Neural cell (in vitro differentiated cells): ENCODE measurements around the gene KIAA1549. TPM values are rescaled to one million over a fixed set of nuclear protein-coding genes. Genes with fewer than 3 reads are reported as not detected.

Source experiments
- H2AFZ ChIP-seq: fragments of 200-600, 300-800 bp; sonication (generic), shearing (Covaris generic); 2 replicates; pipeline ENCODE4 v1.6.0; 2014; ENCODE audit warnings: low read depth, mild to moderate bottlenecking, antibody characterized with exemption, low read length, moderate library complexity
- H3F3A ChIP-seq: fragments of 200-600 bp; shearing (Covaris generic); 2 replicates; pipeline ENCODE4 v1.6.1; 2016; ENCODE audit warnings: mild to moderate bottlenecking, moderate library complexity, mixed read lengths, antibody characterized with exemption, low read length; ENCODE audit not compliant: insufficient read depth, poor library complexity, severe bottlenecking
- H3K27ac ChIP-seq: fragments of 200-600, 300-800 bp; sonication (generic), shearing (Covaris generic); 2 replicates; pipeline ENCODE4 v1.5.1; 2014; ENCODE audit warnings: mild to moderate bottlenecking, low read length, moderate library complexity
- H3K27me3 ChIP-seq: fragments of 300-800, 200-600 bp; sonication (generic), shearing (Covaris generic); 2 replicates; pipeline ENCODE4 v1.6.0; 2014; ENCODE audit warnings: mild to moderate bottlenecking, low read depth, low read length, moderate library complexity; ENCODE audit not compliant: insufficient read depth
- H3K36me3 ChIP-seq: fragments of 300-800, 200-600 bp; sonication (generic), shearing (Covaris generic); 2 replicates; pipeline ENCODE4 v1.5.1; 2014; ENCODE audit warnings: mild to moderate bottlenecking, antibody characterized with exemption, low read length, moderate library complexity; ENCODE audit not compliant: insufficient read depth
- H3K4me2 ChIP-seq: fragments of 300-800, 200-600 bp; sonication (generic), shearing (Covaris generic); 2 replicates; pipeline ENCODE4 v1.6.0; 2014; ENCODE audit warnings: mild to moderate bottlenecking, low read length
- H3K4me3 ChIP-seq: fragments of 300-800, 200-600 bp; sonication (generic), shearing (Covaris generic); 2 replicates; pipeline ENCODE4 v1.5.1; 2014; ENCODE audit warnings: mild to moderate bottlenecking, low read length, moderate library complexity
- H3K79me2 ChIP-seq: fragments of 200-600 bp; shearing (Covaris generic); replicated peaks from 2 replicates; pipeline ENCODE4 v1.6.0; 2014; ENCODE audit warnings: mild to moderate bottlenecking, low read length, moderate library complexity; ENCODE audit not compliant: insufficient read depth
- H3K9ac ChIP-seq: fragments of 300-800, 200-600 bp; sonication (generic), shearing (Covaris generic); 2 replicates; pipeline ENCODE4 v1.6.1; 2016; ENCODE audit warnings: mild to moderate bottlenecking, low read length, mixed read lengths
- H3K9me2 ChIP-seq: fragments of 200-600 bp; shearing (Covaris generic); 2 replicates; pipeline ENCODE4 v1.6.1; 2016; ENCODE audit warnings: mild to moderate bottlenecking, low read length, mixed read lengths; ENCODE audit not compliant: insufficient read depth
- H3K9me3 ChIP-seq: fragments of 200-600, 300-800 bp; sonication (generic), shearing (Covaris generic); 2 replicates; pipeline ENCODE4 v1.6.1; 2016; ENCODE audit warnings: mild to moderate bottlenecking, mixed run types, low read length, moderate library complexity, mixed read lengths
- H4K20me1 ChIP-seq: fragments of 200-600 bp; shearing (Covaris generic); 2 replicates; pipeline ENCODE4 v1.6.1; 2016; ENCODE audit warnings: mild to moderate bottlenecking, mixed run types; ENCODE audit not compliant: insufficient read depth
- EP300 ChIP-seq: fragments of 450-650 bp; conservative IDR thresholded peaks from 2 replicates; pipeline ENCODE4 v1.6.1; 2014; ENCODE audit warnings: antibody characterized with exemption, mild to moderate bottlenecking, moderate library complexity; ENCODE audit not compliant: poor library complexity, severe bottlenecking
- EZH2 ChIP-seq: fragments of 200-600, 300-800 bp; shearing (Covaris generic), sonication (generic); IDR thresholded peaks from 2 replicates; pipeline ENCODE4 v1.6.1; 2014; ENCODE audit warnings: antibody characterized with exemption, low read length, borderline replicate concordance, mild to moderate bottlenecking; ENCODE audit not compliant: insufficient read depth, poor library complexity, severe bottlenecking
- MXI1 ChIP-seq: fragments of 450-650 bp; conservative IDR thresholded peaks from 2 replicates; pipeline ENCODE4 v1.6.1; 2014; ENCODE audit warnings: antibody characterized with exemption, mild to moderate bottlenecking; ENCODE audit not compliant: poor library complexity, severe bottlenecking
- POLR2AphosphoS5 ChIP-seq: IDR thresholded peaks from 2 replicates; pipeline ENCODE4 v1.6.1; 2012
- RAD21 ChIP-seq: fragments of 450-650 bp; conservative IDR thresholded peaks from 2 replicates; pipeline ENCODE4 v1.6.1; 2014; ENCODE audit warnings: antibody characterized with exemption, mild to moderate bottlenecking, moderate library complexity
- SMC3 ChIP-seq: fragments of 450-650 bp; conservative IDR thresholded peaks from 2 replicates; pipeline ENCODE4 v1.6.1; 2014; ENCODE audit warnings: antibody characterized with exemption, mild to moderate bottlenecking, moderate library complexity; ENCODE audit not compliant: poor library complexity
- TAF1 ChIP-seq: IDR thresholded peaks from 2 replicates; pipeline ENCODE4 v1.6.1; 2012; ENCODE audit warnings: low read depth
- polyA plus RNA-seq: library from polyadenylated mRNA; depleted of rRNA; stranded (reverse); fragments of >200 nt; gene quantifications from 2 replicates; pipeline ENCODE4 v1.2.3, GENCODE V29; 2014
- TF ChIP-seq, protein P1 (sequence below): IDR thresholded peaks from 2 replicates; pipeline ENCODE4 v1.6.1; 2012; ENCODE audit warnings: borderline replicate concordance
- TF ChIP-seq, protein P2 (sequence below): fragments of 450-650 bp; IDR thresholded peaks from 2 replicates; pipeline ENCODE4 v1.5.1; 2014; ENCODE audit warnings: antibody characterized with exemption, mild to moderate bottlenecking, moderate library complexity; ENCODE audit not compliant: poor library complexity, severe bottlenecking

KIAA1549 gene
- polyA plus RNA-seq, 1 donor from 2014 or later, result 14.1 TPM

DNA sequence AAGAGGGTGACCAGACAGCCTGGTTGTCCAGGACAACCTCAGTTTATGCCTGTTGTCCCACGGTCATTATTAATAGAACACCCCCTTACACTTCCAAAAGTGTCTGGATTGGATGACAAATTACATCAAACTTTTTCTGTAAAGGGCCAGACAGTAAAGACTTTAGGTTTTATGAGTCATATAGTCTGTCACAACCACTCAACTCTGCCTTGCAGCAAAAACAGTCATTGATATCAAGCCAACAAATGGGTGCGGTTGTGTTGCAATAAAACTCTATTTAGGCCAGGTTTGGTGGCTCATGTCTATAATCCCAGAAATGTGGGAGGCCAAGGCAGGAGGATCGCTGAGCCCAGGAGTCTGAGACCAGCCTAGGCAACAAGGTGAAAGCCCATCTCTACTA is 116.5 kb downstream of the KIAA1549 start:
- H3K27ac ChIP-seq, result no peak overlapping the region
- no peaks in the 10 kb centered on the region for H4K20me1 ChIP-seq
- H3K27me3 ChIP-seq, result no peaks in the 10 kb centered on the region
- no peaks in the 10 kb centered on the region for H3K9me2 ChIP-seq
- peaks cover 14% of the 10 kb centered on the region for H3K36me3 ChIP-seq
- no peak overlapping the region for H3K4me3 ChIP-seq
- no peak overlapping the region for H3K4me2 ChIP-seq
- no peaks in the 10 kb centered on the region for H3K9me3 ChIP-seq
- no peak for TF ChIP-seq POLR2AphosphoS5
- no peak for TF ChIP-seq MXI1
- TF ChIP-seq SMC3, result no peak
- no peak for TF ChIP-seq TAF1
- no peak for TF ChIP-seq RAD21
- TF ChIP-seq EZH2, result no peak
- no peak for TF ChIP-seq EP300
- TF ChIP-seq, protein P1, sequence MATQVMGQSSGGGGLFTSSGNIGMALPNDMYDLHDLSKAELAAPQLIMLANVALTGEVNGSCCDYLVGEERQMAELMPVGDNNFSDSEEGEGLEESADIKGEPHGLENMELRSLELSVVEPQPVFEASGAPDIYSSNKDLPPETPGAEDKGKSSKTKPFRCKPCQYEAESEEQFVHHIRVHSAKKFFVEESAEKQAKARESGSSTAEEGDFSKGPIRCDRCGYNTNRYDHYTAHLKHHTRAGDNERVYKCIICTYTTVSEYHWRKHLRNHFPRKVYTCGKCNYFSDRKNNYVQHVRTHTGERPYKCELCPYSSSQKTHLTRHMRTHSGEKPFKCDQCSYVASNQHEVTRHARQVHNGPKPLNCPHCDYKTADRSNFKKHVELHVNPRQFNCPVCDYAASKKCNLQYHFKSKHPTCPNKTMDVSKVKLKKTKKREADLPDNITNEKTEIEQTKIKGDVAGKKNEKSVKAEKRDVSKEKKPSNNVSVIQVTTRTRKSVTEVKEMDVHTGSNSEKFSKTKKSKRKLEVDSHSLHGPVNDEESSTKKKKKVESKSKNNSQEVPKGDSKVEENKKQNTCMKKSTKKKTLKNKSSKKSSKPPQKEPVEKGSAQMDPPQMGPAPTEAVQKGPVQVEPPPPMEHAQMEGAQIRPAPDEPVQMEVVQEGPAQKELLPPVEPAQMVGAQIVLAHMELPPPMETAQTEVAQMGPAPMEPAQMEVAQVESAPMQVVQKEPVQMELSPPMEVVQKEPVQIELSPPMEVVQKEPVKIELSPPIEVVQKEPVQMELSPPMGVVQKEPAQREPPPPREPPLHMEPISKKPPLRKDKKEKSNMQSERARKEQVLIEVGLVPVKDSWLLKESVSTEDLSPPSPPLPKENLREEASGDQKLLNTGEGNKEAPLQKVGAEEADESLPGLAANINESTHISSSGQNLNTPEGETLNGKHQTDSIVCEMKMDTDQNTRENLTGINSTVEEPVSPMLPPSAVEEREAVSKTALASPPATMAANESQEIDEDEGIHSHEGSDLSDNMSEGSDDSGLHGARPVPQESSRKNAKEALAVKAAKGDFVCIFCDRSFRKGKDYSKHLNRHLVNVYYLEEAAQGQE, result no peak
- TF ChIP-seq, protein P2, sequence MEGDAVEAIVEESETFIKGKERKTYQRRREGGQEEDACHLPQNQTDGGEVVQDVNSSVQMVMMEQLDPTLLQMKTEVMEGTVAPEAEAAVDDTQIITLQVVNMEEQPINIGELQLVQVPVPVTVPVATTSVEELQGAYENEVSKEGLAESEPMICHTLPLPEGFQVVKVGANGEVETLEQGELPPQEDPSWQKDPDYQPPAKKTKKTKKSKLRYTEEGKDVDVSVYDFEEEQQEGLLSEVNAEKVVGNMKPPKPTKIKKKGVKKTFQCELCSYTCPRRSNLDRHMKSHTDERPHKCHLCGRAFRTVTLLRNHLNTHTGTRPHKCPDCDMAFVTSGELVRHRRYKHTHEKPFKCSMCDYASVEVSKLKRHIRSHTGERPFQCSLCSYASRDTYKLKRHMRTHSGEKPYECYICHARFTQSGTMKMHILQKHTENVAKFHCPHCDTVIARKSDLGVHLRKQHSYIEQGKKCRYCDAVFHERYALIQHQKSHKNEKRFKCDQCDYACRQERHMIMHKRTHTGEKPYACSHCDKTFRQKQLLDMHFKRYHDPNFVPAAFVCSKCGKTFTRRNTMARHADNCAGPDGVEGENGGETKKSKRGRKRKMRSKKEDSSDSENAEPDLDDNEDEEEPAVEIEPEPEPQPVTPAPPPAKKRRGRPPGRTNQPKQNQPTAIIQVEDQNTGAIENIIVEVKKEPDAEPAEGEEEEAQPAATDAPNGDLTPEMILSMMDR, result no peak
- H3K79me2 ChIP-seq, result no peaks in the 10 kb centered on the region
- no peak overlapping the region for H3K9ac ChIP-seq
- H3F3A ChIP-seq, result no peaks in the 10 kb centered on the region
- no peak overlapping the region for H2AFZ ChIP-seq

DNA sequence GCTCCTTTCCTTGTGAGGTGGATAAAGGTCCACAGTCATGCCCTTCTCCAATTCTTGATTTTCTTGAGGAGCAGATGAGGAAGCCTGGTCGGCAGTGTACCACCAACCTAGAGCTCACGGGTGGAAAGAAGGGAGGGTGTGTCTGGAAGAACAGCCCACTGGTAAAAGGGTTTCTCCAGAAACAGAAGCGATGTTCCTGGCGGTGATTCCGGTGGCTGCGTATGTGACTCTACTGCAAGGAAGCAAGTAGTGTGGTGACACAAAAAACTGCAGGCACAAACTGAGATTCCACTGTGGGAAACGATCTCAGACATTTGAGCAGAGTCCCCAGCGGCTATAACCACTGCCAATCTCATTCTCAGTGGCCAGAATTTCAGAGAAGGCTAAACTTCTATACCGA is 117.3 kb downstream of the KIAA1549 start:
- Histone ChIP-seq H3K9me2 (no peaks in the 10 kb centered on the region), H3K27ac (no peak overlapping the region), H4K20me1 (no peaks in the 10 kb centered on the region), H3K4me3 (no peak overlapping the region), H3K9me3 (no peaks in the 10 kb centered on the region), H3F3A (no peaks in the 10 kb centered on the region), H3K36me3 (peaks cover 14% of the 10 kb centered on the region), H3K4me2 (no peak overlapping the region), H3K79me2 (no peaks in the 10 kb centered on the region), H2AFZ (no peak overlapping the region), H3K27me3 (no peaks in the 10 kb centered on the region), H3K9ac (no peak overlapping the region)
- TF ChIP-seq MXI1 (no peak), RAD21 (no peak), EZH2 (no peak), SMC3 (no peak), POLR2AphosphoS5 (no peak), TAF1 (no peak), EP300 (no peak)
- TF ChIP-seq, protein P2, result no peak
- TF ChIP-seq, protein P1, result no peak
